ENCODE measurements around the gene RAPGEF3.

DNA sequence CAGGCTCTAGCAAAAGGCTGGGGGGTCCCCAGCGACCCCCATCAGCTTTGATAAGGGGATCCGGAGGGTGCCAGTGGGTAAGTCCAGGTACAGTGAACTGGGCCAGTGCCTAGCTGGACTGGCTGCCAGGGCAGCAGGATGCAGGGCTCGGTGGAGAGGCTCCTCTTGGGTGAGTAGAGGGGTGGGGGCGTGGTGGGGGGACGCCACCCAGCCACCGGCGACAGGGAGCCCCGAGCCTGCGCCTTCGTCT is 171 bp downstream of the RAPGEF3 start:
- TF ChIP-seq, protein P1, sequence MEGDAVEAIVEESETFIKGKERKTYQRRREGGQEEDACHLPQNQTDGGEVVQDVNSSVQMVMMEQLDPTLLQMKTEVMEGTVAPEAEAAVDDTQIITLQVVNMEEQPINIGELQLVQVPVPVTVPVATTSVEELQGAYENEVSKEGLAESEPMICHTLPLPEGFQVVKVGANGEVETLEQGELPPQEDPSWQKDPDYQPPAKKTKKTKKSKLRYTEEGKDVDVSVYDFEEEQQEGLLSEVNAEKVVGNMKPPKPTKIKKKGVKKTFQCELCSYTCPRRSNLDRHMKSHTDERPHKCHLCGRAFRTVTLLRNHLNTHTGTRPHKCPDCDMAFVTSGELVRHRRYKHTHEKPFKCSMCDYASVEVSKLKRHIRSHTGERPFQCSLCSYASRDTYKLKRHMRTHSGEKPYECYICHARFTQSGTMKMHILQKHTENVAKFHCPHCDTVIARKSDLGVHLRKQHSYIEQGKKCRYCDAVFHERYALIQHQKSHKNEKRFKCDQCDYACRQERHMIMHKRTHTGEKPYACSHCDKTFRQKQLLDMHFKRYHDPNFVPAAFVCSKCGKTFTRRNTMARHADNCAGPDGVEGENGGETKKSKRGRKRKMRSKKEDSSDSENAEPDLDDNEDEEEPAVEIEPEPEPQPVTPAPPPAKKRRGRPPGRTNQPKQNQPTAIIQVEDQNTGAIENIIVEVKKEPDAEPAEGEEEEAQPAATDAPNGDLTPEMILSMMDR (conservative IDR thresholded peaks at IDR 0.05 in 1 of 2, IDR thresholded peaks at IDR 0.05 in 1 of 2; ENCODE audit: extremely low read depth in 1 of 2, insufficient read depth in 1 of 2, low read depth in 1 of 2, low read length in 2 of 2) = no peak
- no peak for TF ChIP-seq EZH2 (IDR thresholded peaks at IDR 0.05; ENCODE audit: borderline replicate concordance, low read length)
